SK-N-SH treated with all-trans-retinoic acid at 6 μM for 48 hours (cell line): Measurements from ENCODE around the gene ANKRD30A.

Experiments
- ATAC-seq: fragments of 200-7000 bp; cut with Tn5 transposase; 3 replicates; pipeline ENCODE4 v1.9.1; 2020; ENCODE audit warnings: mild to moderate bottlenecking, moderate library complexity
- ARNTL ChIP-seq: fragments of 450-650 bp; formaldehyde crosslinking; IDR thresholded peaks from 2 replicates; pipeline ENCODE4 v1.5.0; 2020; ENCODE audit warnings: low read depth, mild to moderate bottlenecking, moderate library complexity, borderline replicate concordance
- BACH2 ChIP-seq: fragments of 250-450 bp; sonication (Bioruptor Pico); IDR thresholded peaks from 2 replicates; pipeline ENCODE4 v1.9.0; 2021; ENCODE audit warnings: mild to moderate bottlenecking, borderline replicate concordance
- CSDC2 ChIP-seq: fragments of 250-450 bp; sonication (Bioruptor Pico); IDR thresholded peaks from 2 replicates; pipeline ENCODE4 v1.5.0; 2020; ENCODE audit warnings: mild to moderate bottlenecking, moderate library complexity
- CSRNP3 ChIP-seq: fragments of 250-450 bp; sonication (Bioruptor Pico); IDR thresholded peaks from 2 replicates; pipeline ENCODE4 v1.5.1; 2021; ENCODE audit warnings: mild to moderate bottlenecking, moderate library complexity
- ESRRG ChIP-seq: fragments of 250-450 bp; sonication (Bioruptor Pico); IDR thresholded peaks from 2 replicates; pipeline ENCODE4 v1.6.1; 2021; ENCODE audit warnings: mild to moderate bottlenecking
- GLIS3 ChIP-seq: fragments of 250-450 bp; sonication (Bioruptor Pico); IDR thresholded peaks from 2 replicates; pipeline ENCODE4 v1.5.0; 2020; ENCODE audit warnings: mild to moderate bottlenecking, moderate library complexity
- ISL1 ChIP-seq: fragments of 250-450 bp; sonication (Bioruptor Pico); IDR thresholded peaks from 2 replicates; pipeline ENCODE4 v2.1.2; 2022; ENCODE audit warnings: mild to moderate bottlenecking, moderate library complexity
- OSR1 ChIP-seq: fragments of 250-450 bp; sonication (Bioruptor Pico); IDR thresholded peaks from 2 replicates; pipeline ENCODE4 v1.8.0; 2022; ENCODE audit warnings: moderate library complexity, mild to moderate bottlenecking, inconsistent platforms
- POU6F1 ChIP-seq: fragments of 250-450 bp; sonication (Bioruptor Pico); IDR thresholded peaks from 2 replicates; pipeline ENCODE4 v1.8.0; 2021; ENCODE audit warnings: low read depth, mild to moderate bottlenecking, moderate library complexity, borderline replicate concordance
- PPARA ChIP-seq: fragments of 250-450 bp; sonication (Bioruptor Pico); IDR thresholded peaks from 2 replicates; pipeline ENCODE4 v1.5.0; 2020; ENCODE audit warnings: mild to moderate bottlenecking, borderline replicate concordance
- RARB ChIP-seq: fragments of 250-450 bp; sonication (Bioruptor Pico); IDR thresholded peaks from 2 replicates; pipeline ENCODE4 v1.8.0; 2021; ENCODE audit warnings: mild to moderate bottlenecking, moderate library complexity
- SNAI2 ChIP-seq: fragments of 250-450 bp; sonication (Bioruptor Pico); IDR thresholded peaks from 2 replicates; pipeline ENCODE4 v1.5.0; 2020; ENCODE audit warnings: mild to moderate bottlenecking, moderate library complexity
- TCF4 ChIP-seq: fragments of 250-450 bp; sonication (Bioruptor Pico); IDR thresholded peaks from 2 replicates; pipeline ENCODE4 v1.8.0; 2021; ENCODE audit warnings: mild to moderate bottlenecking, moderate library complexity, borderline replicate concordance
- TOX ChIP-seq: fragments of 250-450 bp; sonication (Bioruptor Pico); IDR thresholded peaks from 2 replicates; pipeline ENCODE4 v1.8.0; 2021; ENCODE audit warnings: mild to moderate bottlenecking, moderate library complexity, borderline replicate concordance
- TSHZ2 ChIP-seq: fragments of 250-450 bp; sonication (Bioruptor Pico); IDR thresholded peaks from 2 replicates; pipeline ENCODE4 v1.5.0; 2020; ENCODE audit warnings: mild to moderate bottlenecking, moderate library complexity
- ZFP3 ChIP-seq: fragments of 250-450 bp; sonication (Bioruptor Pico); IDR thresholded peaks from 2 replicates; pipeline ENCODE4 v1.5.0; 2020; ENCODE audit warnings: mild to moderate bottlenecking, moderate library complexity
- ZFP30 ChIP-seq: fragments of 450-650 bp; formaldehyde crosslinking; IDR thresholded peaks from 2 replicates; pipeline ENCODE4 v1.5.0; 2022; ENCODE audit warnings: mild to moderate bottlenecking, moderate library complexity
- ZNF565 ChIP-seq: fragments of 450-650 bp; formaldehyde crosslinking; conservative IDR thresholded peaks from 2 replicates; pipeline ENCODE4 v1.5.0; 2020; ENCODE audit warnings: low read depth, mild to moderate bottlenecking, moderate library complexity
- ZNF70 ChIP-seq: fragments of 450-650 bp; formaldehyde crosslinking; IDR thresholded peaks from 2 replicates; pipeline ENCODE4 v1.5.0; 2020; ENCODE audit warnings: mild to moderate bottlenecking, moderate library complexity
- ZNF8 ChIP-seq: fragments of 450-650 bp; formaldehyde crosslinking; IDR thresholded peaks from 2 replicates; pipeline ENCODE4 v1.5.0; 2020; ENCODE audit warnings: mild to moderate bottlenecking, moderate library complexity
- TF ChIP-seq, protein P1 (sequence below): fragments of 250-450 bp; sonication (Bioruptor Pico); IDR thresholded peaks from 2 replicates; pipeline ENCODE4 v1.8.0; 2020; ENCODE audit warnings: mild to moderate bottlenecking, moderate library complexity, borderline replicate concordance

ANKRD30A gene

GRCh38 chr10:37222046-37222445 is 96.6 kb downstream of the ANKRD30A start (continued):
- TF ChIP-seq POU6F1 (CRISPR knock-in tag) (no peak), RARB (CRISPR knock-in tag) (no peak), ZFP3 (CRISPR knock-in tag) (no peak), ZNF565 (no peak), TSHZ2 (CRISPR knock-in tag) (no peak)
- TF ChIP-seq, protein P1, sequence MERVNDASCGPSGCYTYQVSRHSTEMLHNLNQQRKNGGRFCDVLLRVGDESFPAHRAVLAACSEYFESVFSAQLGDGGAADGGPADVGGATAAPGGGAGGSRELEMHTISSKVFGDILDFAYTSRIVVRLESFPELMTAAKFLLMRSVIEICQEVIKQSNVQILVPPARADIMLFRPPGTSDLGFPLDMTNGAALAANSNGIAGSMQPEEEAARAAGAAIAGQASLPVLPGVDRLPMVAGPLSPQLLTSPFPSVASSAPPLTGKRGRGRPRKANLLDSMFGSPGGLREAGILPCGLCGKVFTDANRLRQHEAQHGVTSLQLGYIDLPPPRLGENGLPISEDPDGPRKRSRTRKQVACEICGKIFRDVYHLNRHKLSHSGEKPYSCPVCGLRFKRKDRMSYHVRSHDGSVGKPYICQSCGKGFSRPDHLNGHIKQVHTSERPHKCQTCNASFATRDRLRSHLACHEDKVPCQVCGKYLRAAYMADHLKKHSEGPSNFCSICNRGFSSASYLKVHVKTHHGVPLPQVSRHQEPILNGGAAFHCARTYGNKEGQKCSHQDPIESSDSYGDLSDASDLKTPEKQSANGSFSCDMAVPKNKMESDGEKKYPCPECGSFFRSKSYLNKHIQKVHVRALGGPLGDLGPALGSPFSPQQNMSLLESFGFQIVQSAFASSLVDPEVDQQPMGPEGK (CRISPR knock-in tag), result no peak
- TF ChIP-seq, all 23 proteins: peak for 0

DNA sequence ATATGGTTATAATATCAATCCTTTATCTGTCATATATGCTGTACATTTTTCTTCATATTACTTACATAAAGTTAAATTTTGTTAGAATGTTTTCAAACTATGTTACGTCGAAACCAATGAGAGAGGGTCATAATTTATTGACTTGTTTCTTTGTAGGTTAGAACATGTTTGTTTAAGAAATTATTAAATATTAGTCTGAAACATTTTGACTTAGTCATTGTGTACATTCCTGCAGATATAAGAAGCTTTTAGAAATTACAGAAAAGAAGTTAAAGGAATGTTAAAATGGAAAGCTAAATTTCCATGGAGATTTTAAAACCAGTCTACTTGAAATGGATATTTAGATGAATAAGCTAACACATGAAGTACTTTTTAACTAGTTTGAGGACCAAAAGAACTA is 99.8 kb downstream of the ANKRD30A start:
- TF ChIP-seq BACH2 (CRISPR knock-in tag), result no peak
- TF ChIP-seq SNAI2 (CRISPR knock-in tag), result no peak
- no peak for TF ChIP-seq ZFP3 (CRISPR knock-in tag)
- no peak for TF ChIP-seq ZNF70 (CRISPR knock-in tag)
- no peak for TF ChIP-seq ESRRG
- no peak for TF ChIP-seq CSDC2
- TF ChIP-seq PPARA (CRISPR knock-in tag), result no peak
- no peak for TF ChIP-seq GLIS3 (CRISPR knock-in tag)
- no peak for TF ChIP-seq ISL1 (CRISPR knock-in tag)
- TF ChIP-seq ZNF8 (CRISPR knock-in tag), result no peak
- no peak for TF ChIP-seq POU6F1 (CRISPR knock-in tag)
- TF ChIP-seq TCF4 (CRISPR knock-in tag), result no peak
- no peak for TF ChIP-seq RARB (CRISPR knock-in tag)
- TF ChIP-seq OSR1 (CRISPR knock-in tag), result no peak
- TF ChIP-seq ZFP30 (CRISPR knock-in tag), result no peak
- no peak for TF ChIP-seq ARNTL (CRISPR knock-in tag)
- no peak for ATAC-seq

DNA sequence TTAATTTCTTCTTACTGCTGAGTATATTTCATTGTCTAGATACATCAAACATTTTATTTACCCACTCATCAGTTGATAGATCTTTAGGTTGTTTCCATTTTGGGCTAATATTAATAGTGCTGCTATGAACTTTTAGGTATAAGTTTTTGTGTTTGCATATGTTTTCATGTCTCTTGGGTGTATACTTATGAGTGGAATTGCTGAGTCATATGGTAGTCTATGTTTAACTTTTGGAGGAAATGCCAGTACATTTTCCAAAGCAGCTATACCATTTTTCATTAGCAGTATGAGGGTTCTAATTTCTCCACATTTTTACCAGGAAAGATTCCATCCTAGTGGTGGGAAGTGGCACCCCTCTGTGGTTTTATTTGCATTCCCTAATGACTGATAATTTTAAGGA is 101.1 kb downstream of the ANKRD30A start:
- no peak for TF ChIP-seq RARB (CRISPR knock-in tag)
- TF ChIP-seq GLIS3 (CRISPR knock-in tag), result no peak
- TF ChIP-seq ESRRG, result no peak
- TF ChIP-seq TCF4 (CRISPR knock-in tag), result no peak
- TF ChIP-seq, all 23 proteins: peak for 0
- ATAC-seq, result no peak

DNA sequence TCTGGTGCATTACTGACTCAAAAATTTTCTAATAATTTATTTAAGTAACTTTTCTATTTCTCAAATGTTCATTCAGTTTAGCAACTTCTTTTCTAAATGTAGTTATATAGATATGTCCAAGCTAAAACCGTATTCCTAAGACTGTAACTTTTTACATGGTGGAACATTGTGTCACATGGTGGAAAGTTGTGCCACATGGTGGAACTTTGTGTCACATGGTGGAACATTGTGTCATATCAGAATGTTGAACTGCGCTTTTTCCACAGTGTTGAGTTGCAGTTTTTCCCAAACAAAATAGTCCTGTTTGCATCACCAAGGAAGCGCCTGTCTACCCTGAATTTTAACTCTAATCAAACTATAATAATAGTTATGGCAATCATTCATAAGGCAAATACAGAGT is 109.3 kb downstream of the ANKRD30A start:
- ATAC-seq, result no peak
- TF ChIP-seq CSDC2, result no peak
- no peak for TF ChIP-seq ISL1 (CRISPR knock-in tag)
- TF ChIP-seq TOX (CRISPR knock-in tag), result no peak
- TF ChIP-seq TSHZ2 (CRISPR knock-in tag), result no peak
- no peak for TF ChIP-seq ZFP30 (CRISPR knock-in tag)
- no peak for TF ChIP-seq OSR1 (CRISPR knock-in tag)
- TF ChIP-seq ZFP3 (CRISPR knock-in tag), result no peak
- TF ChIP-seq BACH2 (CRISPR knock-in tag), result no peak
- no peak for TF ChIP-seq ESRRG
- no peak for TF ChIP-seq SNAI2 (CRISPR knock-in tag)
- TF ChIP-seq TCF4 (CRISPR knock-in tag), result no peak
- TF ChIP-seq ZNF8 (CRISPR knock-in tag), result no peak
- no peak for TF ChIP-seq CSRNP3 (CRISPR knock-in tag)
- TF ChIP-seq, protein P1 (CRISPR knock-in tag), result no peak
